ENCODE data around the gene HCCS.

- TF ChIP-seq CTCF (IDR thresholded peaks at IDR 0.05), result no peak
- no peak for TF ChIP-seq POLR2A (IDR thresholded peaks at IDR 0.05)
Measured at GRCh38 chrX:11111947-11112346, 815 bp downstream of the HCCS start.

All from right lobe of liver (tissue), 4 donors.